ENCODE measurements around the gene SPATC1L.

DNA sequence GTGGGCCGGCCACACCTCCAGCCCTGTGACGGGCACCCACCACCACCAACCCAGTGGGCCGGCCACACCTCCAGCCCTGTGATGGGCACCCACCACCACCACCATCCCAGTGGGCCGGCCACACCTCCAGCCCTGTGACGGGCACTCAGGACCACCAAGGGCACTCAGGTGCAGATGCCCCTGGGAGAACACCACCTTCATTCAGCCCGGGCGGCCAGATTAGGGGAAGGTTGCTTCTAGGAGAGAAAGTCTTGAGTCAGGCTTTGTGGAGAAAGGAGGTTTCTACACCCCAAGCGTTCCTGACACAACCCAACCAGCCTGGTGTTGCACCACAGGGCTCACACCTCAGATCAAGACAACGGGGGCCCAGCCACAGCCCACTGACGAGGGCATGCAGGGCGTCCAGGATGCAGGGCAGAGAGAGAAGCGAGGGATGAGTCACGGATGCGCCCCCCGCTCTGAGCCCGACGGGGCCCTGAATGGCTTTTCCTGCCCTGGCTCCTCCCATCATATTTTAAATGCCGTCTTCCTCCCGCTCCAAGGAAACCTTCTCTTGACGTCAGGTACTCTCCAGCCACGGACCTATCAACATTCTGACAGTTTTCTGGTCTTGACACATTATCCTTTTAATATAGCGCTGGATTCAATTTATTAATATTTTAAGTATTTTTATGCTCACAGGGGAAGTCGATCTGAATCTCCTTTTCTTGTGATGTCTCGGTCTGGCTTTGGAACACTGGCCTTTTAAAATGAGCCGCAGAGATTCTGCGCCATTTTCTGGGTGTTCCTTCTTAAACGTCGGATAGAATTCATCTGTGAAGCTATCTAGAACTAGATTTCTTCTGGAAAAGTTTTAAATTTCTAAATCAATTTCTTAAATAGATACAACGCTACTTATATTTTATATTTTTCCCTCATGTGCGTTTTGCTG is 631 bp upstream of the SPATC1L start:
- TF ChIP-seq, protein P1, sequence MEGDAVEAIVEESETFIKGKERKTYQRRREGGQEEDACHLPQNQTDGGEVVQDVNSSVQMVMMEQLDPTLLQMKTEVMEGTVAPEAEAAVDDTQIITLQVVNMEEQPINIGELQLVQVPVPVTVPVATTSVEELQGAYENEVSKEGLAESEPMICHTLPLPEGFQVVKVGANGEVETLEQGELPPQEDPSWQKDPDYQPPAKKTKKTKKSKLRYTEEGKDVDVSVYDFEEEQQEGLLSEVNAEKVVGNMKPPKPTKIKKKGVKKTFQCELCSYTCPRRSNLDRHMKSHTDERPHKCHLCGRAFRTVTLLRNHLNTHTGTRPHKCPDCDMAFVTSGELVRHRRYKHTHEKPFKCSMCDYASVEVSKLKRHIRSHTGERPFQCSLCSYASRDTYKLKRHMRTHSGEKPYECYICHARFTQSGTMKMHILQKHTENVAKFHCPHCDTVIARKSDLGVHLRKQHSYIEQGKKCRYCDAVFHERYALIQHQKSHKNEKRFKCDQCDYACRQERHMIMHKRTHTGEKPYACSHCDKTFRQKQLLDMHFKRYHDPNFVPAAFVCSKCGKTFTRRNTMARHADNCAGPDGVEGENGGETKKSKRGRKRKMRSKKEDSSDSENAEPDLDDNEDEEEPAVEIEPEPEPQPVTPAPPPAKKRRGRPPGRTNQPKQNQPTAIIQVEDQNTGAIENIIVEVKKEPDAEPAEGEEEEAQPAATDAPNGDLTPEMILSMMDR (IDR thresholded peaks at IDR 0.05): no peak
- TF ChIP-seq POLR2A (IDR thresholded peaks at IDR 0.05; ENCODE audit: low read depth): no peak
